GM12891 (cell line): Measurements from ENCODE around the gene TAF1B.

Experiments used
- POLR2A ChIP-seq: IDR thresholded peaks from 2 replicates; pipeline ENCODE4 v1.6.1; 2011; ENCODE audit warnings: low read depth, low read length, control low read depth
- SPI1 ChIP-seq: IDR thresholded peaks from 2 replicates; pipeline ENCODE4 v1.6.1; 2011; ENCODE audit warnings: low read depth, low read length, control low read depth

DNA sequence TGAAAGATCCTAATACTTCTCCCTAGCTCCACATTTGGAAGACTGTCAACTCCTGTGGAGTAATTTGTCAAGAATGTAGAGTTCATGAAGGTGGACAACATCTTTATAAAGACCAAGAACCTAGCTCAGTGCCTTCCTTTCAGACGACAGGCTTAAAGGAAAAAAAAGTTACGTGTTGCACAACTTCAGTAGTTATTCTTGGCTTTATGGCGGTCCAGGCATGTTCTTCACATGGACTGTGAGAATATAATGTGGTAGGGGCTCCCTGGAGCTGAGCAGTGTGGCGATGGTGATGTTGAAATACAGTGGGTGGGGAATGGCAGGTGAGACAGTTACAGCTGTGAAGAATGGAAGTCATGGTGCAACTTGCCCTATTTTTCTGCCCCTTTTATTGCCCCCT lies 3.9 kb downstream of the TAF1B start:
- TF ChIP-seq POLR2A (no peak), SPI1 (no peak)
